ENCODE results near the gene MRGPRD. TPM values are rescaled to one million over a fixed set of nuclear protein-coding genes. Genes with fewer than 3 reads are reported as not detected.

The MRGPRD gene
- total RNA-seq, 1 experiment from 2014 or later: not detected

DNA sequence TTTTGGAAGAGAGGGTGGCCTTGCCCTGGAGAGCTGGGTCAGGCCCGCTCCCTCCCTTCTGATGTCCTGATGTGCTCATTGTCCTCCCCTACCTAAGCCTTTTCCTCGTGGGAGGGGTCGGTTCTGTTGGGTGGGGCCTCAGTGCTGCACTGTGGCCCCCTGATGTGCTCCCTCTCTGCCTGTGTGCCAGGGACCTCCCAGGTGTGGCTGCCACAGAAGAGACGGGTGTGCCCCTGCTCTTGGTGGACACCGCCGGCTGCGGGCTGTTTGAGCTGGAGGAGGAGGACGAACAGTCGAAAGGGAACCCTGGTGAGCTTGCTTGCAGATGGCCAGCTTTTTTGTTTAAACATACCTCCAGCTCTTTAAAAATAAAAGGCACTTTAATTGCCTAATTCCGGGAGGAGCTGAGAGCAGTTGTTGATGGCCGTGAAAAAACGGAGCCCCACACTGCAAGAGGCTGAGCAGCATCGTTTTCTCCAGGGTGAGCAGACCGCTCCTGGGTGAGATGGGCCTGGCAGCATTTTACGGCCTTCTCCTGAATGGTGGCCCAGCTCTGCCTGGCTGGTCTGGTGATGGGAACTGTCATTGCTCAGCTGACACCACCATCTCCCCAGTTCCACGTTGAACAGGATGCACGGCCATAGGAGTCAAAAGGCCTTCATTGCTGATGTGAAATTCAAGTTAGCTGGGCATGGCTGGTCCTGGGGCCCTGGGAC lies 47.0 kb downstream of the MRGPRD start:
- no peak for DNase-seq (ENCODE audit: extremely low read depth, low read depth)

DNA sequence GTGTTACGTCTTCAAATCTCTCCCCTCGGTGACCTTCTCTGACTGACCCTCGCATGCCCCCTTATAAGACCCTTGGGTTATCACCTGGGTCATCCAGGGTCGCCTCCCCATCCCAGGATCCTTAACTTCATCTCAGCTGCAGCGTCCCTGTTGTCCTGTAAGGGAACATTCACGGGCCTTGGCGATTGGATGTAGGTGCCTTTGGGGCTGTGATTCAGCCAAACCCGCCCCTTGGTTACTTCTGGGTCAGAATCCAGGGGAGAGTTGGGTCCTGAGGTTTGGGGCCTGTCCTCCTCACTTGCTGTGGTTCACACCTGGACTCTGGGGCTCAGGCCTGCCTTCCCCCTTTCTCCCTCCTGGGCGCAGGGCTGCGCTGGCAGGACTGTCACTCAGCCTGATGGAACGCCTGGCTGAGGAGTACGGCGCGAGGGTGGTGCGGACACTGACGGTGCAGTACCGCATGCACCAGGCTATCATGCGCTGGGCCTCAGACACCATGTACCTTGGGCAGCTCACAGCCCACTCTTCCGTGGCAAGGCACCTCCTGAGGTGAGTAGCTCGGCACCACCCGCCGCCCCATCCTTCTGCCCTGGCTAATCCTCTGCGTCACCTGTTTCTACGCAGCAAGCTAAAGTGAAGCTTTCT lies 47.7 kb downstream of the MRGPRD start:
- DNase-seq (ENCODE audit: extremely low read depth, low read depth): no peak

DNA sequence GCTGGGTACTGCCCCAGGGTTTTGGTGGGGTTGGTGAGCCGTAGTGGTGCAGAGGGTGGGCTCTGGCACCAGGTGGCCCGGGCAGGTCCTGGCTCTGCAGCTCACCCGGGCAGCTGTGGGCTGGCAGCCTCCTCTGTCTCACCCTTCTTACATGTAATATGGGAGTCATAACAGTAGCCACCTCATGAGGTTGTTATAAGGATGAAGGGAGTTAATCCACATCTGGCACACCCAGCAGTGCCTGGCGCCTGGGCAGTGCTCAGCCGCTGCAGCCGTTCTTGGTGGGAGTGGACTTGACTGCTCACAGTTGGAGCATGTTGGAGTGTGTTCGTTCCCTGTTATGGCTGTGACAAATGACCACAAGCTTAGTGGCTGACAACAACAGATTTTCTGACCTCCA lies 48.4 kb downstream of the MRGPRD start:
- DNase-seq (ENCODE audit: extremely low read depth, low read depth): no peak

DNA sequence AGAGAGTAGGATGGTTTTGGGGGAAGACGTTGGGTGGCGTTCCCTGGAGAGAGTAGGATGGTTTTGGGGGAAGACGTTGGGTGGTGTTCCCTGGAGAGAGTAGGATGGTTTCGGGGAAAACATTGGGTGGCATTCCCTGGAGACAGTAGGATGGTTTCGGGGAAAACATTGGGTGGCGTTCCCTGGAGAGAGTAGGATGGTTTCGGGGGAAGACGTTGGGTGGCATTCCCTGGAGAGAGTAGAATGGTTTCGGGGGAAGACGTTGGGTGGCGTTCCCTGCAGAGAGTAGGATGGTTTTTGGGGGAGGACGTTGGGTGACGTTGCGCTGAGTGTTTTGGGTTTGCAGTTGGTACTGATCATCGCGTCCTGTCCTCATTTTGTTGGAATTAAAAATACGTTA lies 48.9 kb downstream of the MRGPRD start:
- DNase-seq (ENCODE audit: extremely low read depth, low read depth): no peak

DNA sequence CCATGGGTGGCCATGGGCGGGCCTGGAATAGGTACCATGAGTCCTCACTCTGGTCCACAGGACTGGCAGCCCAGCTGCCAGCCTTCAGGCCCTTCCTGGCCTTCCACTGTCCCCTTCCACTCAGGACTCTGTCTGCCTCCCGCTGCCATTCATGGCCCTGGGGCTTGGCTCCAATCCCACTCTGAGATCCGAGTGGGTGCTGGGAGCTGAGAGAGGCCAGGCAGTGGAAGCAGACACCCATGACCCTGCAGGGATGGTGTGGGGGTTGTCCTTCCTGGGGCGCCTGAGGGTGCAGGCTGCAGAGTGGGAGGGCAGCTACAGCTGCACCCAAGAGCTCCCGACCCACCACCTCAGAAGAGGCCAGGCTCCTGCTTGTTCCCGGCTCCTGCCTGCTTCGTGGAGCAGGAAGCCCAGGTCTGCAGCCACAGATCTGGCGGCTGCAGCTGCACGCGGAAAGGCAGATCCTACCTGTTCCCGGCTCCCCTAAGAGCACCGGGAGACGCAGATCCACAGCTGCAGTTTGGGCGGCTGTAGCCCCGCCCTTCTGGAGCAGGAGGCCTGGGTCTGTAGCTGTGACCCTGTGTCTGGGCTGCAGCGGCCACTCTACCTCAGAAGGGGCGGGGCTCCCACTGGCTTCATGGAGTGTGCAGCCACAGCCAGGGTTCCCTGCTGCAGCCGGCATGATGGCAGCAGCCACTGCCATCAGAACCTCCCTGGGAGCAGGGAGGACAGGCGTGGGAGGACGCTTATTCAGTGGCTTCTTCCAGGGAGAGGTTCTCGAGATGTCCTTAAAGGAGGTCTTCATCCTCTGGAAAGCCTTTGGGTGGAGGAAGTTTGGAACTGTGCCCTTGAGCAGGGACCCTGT lies 49.6 kb downstream of the MRGPRD start:
- DNase-seq (ENCODE audit: extremely low read depth, low read depth): no peak

Other genes with a start within 250 kb of the MRGPRD start
- gene TESMIN, start 229.5 kb downstream of the MRGPRD start, total RNA-seq (2014; rRNA removed; shearing (Covaris generic)): 3.9 and 5.1 TPM in 2 replicates
- gene CPT1A, start 139.1 kb downstream of the MRGPRD start, total RNA-seq (2014; rRNA removed; shearing (Covaris generic)): 19.3 and 19.7 TPM in 2 replicates
- gene MRPL21, start 77.2 kb downstream of the MRGPRD start, total RNA-seq (2014; rRNA removed; shearing (Covaris generic)): 106 and 115 TPM in 2 replicates
- gene IGHMBP2, start 77.1 kb downstream of the MRGPRD start, total RNA-seq (2014; rRNA removed; shearing (Covaris generic)): 7.0 and 8.3 TPM in 2 replicates
- 0.43 TPM in 1 of 2 replicates, not detected in the other for gene MRGPRF, start 32.3 kb upstream of the MRGPRD start, total RNA-seq (2014; rRNA removed; shearing (Covaris generic))
- 3.6 and 4.6 TPM in 2 replicates for gene TPCN2, start 67.9 kb upstream of the MRGPRD start, total RNA-seq (2014; rRNA removed; shearing (Covaris generic))
- gene SMIM38, start 174.9 kb upstream of the MRGPRD start, total RNA-seq (2014; rRNA removed; shearing (Covaris generic)): 0.05 TPM in 1 of 2 replicates, not detected in the other

Measured in NCI-H460 (cell line).